Right lung (tissue), 5 donors: ENCODE measurements around the gene ITIH4. TPM values are rescaled to one million over a fixed set of nuclear protein-coding genes. Genes with fewer than 3 reads are reported as not detected.
A peak's percentile ranks its signal among the peaks of the same experiment; 100 is the strongest.
"Not testable (repeated sequence)": the region's sequence is repeated elsewhere in the genome, so short reads cannot be mapped to it uniquely, and the experiment has no call there.

Experiments used
- DNase-seq, 2 donors: peaks; one replicate each; pipeline ENCODE4 v3.0.0-alpha.2; 2013
- polyA plus RNA-seq, 5 donors: library from polyadenylated mRNA; unstranded; fragments of 120-200 nt; gene quantifications; one replicate each; pipeline versions ENCODE4 v1.2.1 to v1.2.3, GENCODE V29; 2013; ENCODE audit warnings: inconsistent platforms in 1 of 5, low replicate concordance in 1 of 5; ENCODE audit not compliant: insufficient read length in 5 of 5, insufficient read depth in 1 of 5

Gene ITIH4
- polyA plus RNA-seq, 5 donors: 8.6 to 12.6 (median 11.1) TPM

GRCh38 chr3:52784021-52784621 is 46.4 kb downstream of the ITIH4 start:
- no peak for DNase-seq

GRCh38 chr3:52783211-52783555 is 47.3 kb downstream of the ITIH4 start:
- DNase-seq: no peak

DNA sequence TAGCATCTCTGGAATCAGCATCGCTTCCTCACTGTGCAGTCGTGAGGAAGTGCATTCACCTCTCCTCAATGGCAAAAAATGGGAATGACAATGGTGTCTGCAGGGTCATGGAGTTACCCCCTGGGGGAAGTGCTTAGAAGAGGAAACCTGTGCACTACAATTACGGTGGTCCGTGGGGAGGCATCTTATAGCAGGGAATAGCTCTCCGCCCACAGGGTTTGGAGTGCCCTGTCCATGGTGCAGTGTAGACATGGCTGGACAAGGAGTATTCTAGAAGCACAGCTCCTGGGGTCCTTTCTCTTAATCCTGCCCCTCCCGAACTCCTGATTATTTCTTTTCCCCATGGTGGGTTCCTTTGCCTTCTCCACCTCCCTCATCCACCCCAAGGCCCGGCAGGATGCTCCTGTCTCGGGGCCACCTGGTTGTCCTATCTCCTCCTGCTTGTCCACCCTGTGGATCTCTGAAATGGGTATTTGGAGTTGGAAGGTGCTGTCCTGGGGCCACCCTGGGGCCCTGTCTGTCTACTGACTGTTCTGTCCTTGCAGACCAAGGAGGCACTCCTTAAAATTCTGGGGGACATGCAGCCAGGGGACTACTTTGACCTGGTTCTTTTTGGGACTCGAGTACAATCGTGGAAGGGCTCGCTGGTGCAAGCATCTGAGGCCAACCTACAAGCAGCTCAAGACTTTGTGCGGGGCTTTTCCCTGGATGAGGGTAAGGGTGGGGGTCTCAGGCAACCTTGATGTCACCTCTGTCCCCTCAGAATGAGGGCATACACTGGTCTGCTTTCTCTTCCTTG is 47.9 kb downstream of the ITIH4 start:
- DNase-seq: no peak

GRCh38 chr3:52781741-52782140 is 48.7 kb downstream of the ITIH4 start:
- no peak for DNase-seq

- no peak for DNase-seq
Measured at GRCh38 chr3:52779837-52780585, 50.5 kb downstream of the ITIH4 start.

DNA sequence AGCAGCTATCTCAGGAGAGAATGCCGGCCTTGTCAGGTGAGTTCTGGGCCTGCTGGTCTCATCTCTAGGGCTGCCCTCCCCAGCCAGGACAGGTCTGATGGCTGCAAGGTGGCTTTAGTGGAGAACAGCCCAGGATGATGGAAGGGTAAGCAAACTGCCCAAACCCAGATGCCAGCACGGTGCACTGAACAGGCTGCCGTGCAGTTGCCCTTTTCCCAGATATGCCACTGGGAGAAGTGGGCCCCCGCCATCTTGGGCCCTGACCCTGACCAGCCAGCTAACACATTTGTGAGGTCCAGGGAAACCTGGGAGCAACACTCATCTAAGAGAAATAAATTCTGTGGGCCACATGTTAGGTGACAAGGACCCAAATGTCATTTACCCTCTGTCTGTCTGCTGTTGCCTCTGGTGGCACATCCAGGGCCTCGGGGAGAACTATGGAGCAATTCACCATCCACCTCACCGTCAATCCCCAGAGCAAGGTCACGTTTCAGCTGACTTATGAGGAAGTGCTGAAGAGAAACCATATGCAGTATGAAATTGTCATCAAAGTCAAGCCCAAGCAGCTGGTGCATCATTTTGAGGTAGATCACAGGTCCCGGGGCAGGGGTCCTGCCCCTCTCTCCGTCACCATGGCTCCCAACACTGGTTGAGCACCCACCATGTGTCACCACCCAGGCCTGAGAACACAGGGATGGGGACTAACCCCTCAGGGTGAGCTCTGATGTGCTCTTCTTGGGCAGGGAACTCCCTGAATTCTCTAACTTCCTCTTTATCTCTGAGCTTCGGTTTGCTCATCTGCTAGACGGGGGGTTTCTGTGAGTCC is 51.2 kb downstream of the ITIH4 start:
- no peak for DNase-seq

- DNase-seq: no peak
Measured at GRCh38 chr3:52777959-52778805, 52.3 kb downstream of the ITIH4 start.

GRCh38 chr3:52777127-52777958 is 53.1 kb downstream of the ITIH4 start, which contains the start of gene ITIH1:
TSS of gene ITIH1 (plus strand) at chr3:52777599. CDS start at chr3:52777616, 17 bp downstream.
- DNase-seq: no peak

GRCh38 chr3:52776486-52776885 is 54.0 kb downstream of the ITIH4 start:
- DNase-seq: not testable (repeated sequence)

- DNase-seq: no peak
Measured at GRCh38 chr3:52775877-52776276, 54.6 kb downstream of the ITIH4 start.

DNA sequence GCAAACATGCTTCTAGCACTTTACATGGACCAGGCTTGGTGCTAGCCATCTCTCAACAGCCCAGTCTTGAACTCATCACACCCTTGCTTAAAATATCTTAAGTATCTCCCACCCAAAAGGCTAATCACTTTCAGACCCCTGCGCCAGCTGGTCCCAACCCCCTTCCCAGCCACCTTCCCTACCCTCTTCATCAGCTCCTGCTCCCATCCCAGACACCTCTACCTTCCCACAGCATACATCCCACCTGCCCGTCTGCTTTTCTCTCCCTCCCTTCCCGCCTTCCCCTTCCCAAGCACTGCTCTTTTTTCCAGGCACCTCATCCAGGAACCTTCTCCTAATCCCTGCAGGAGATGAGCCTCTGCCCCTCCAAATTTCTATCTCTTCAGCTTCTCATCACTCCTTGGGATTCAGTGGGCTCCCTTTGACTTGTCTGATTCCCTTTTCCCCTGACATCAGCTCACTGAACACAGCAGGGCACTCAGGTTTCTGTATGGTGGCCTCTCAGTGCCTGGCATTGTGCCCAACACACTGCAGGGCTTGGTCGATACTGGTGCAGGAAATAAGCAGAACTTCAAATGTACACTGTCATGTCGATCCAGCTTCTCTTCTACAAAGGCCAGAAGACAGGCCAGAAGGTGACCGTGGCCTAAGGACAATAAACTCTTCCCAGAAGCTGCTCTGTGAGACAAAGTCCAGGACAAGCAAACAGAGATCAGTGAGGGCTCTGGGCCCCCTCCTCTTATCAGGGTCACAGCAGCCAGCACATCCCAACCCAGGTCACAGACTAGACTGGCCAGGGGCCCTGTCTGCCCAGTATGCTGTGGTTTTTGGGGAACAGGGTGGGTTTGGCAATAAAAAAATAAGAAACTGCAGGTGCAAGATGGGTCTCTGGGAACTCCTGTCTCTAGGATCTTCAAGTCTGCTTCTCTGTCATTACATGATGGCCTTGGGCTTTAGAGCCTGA is 55.3 kb downstream of the ITIH4 start:
- no peak for DNase-seq

- no peak for DNase-seq
Measured at GRCh38 chr3:52774066-52774713, 56.3 kb downstream of the ITIH4 start.

GRCh38 chr3:52773361-52774065 is 57.0 kb downstream of the ITIH4 start:
- DNase-seq: no peak

DNA sequence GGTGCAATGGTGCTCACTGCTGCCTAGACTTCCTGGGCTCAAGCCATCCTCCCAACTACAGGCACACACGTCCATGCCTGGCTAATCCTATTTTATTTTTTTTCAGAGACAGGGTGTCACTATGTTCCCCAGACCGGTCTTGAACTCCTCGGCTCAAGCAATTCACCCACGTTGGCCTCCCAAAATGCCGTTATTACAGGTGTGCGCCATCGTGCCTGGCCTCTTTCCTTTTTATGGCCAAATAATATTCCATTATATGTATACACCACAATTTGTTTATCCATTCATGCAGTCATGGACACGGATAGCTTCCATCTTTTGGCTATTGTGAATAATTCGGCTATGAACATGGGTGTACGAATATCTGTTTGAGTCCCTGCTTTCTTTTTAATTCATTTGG is 58.8 kb downstream of the ITIH4 start:
- no peak for DNase-seq

- DNase-seq: no peak
Measured at GRCh38 chr3:52771334-52771681, 59.2 kb downstream of the ITIH4 start.

DNA sequence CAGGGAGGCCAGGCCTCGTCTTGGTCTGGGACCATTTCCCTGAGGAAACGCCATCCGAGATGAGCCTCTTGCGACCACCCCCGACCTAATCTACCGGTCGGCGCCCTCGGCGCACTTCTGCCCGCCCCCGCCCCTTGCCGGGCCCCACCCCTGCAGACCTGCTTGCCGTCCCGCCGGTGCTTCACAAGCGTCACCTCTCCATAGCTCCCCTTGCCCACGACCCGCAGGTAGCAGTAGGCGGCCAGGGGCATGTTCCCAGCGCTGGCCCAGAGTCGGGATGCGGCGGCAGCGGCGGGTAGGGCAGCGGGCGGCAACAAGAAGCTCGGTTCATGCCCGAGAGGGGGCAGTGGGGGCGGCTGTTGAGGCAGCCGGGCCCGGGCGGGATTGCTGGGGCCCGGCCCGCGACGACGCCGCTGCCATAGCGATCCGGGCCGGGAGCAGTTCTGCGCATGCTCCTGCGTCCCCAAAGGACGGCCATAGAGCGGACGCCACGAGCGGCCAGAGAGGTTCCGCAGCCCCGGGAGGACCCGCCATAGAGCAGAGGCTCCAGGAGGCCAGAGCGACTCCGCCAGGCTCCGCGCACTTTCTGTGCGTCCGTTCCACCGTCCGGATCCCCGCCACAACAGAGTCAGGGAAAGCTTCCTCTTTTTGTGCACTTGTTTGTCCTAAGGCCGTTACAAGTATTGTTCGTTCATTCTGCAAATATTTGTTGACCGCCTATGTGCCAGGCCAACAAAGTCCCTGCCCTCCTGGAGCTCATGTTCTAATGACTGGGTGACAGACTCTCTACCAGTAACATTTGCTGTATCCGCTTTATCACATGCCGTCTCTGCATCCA is 59.8 kb downstream of the ITIH4 start, which contains the start of gene NEK4:
Gene NEK4 (minus strand): TSS at position 445 of the 838 bp plus-strand sequence. CDS start 194 bp downstream, at position 251.
- peak; percentile 88 to 90 for DNase-seq
